Left lobe of liver (tissue), 2 donors: Measurements from ENCODE around the gene C19orf53. TPM values are rescaled to one million over a fixed set of nuclear protein-coding genes. Genes with fewer than 3 reads are reported as not detected.
"Not testable (repeated sequence)": the region's sequence is repeated elsewhere in the genome, so short reads cannot be mapped to it uniquely, and the experiment has no call there.

Experiments used
- ATAC-seq: fragments of 200-7000 bp; cut with Tn5 transposase; one replicate; pipeline ENCODE4 v1.9.1; 2020; ENCODE audit warnings: mild to moderate bottlenecking, moderate library complexity
- DNase-seq: peaks from one replicate; pipeline ENCODE4 v3.0.0-alpha.2; 2020; ENCODE audit warnings: low spot score
- total RNA-seq: library from RNA; stranded (reverse); gene quantifications from one replicate; pipeline ENCODE4 v1.2.1, GENCODE V29; 2021
- donor health status: DM: no; HTN: no; CAD: no; lungs with moderate emphysema.
- donor health status: DM: no; HTN: yes; CAD: no.

C19orf53 gene
- total RNA-seq, 1 donor from 2014 or later, result 35.6 TPM

DNA sequence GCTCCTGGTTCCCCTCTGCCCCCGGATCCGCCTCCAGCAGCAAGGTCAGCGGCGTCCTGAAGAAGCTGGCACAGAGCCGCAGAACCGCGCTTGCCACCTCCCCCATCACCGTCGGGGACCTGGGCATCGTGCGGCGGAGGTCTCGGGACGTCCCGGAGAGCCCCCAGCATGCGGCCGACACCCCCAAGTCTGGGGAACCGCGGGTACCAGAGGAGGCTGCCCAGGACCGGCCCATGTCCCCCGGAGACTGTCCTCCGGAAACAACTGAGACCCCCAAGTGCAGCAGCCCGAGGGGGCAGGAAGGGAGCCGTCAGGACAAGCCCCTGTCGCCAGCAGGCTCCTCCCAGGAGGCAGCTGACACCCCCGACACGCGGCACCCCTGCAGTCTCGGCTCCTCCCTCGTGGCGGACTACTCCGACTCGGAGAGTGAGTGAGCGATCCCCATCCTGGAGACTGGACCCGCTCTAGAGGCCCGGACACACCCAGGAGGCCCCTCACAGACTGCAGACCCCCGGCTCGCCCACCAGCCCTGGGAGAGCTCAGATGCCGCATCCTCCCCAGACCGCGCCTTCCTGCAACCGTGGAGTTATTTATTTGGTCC lies 11.5 kb upstream of the C19orf53 start:
- no peak for DNase-seq
- ATAC-seq, result no peak

DNA sequence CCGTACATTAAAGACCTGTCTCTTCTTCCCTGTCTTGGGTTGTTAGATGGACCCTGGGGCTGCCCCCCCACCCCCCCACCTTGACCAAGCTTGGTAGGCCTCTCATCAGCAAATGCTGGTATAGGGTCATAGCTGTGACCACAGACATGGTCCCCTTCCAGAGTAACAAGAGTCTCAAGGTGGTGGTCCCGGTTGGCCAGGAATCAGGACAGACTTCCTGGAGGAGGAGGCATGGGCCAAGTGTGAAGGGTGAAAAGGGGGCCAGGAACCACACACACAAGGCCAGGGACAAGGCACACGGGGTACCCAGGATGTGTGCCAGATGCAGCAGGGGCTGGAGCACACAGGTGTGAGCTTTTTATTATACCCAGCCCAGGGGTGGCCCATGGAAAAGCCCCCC lies 11.0 kb upstream of the C19orf53 start:
- no peak for DNase-seq
- no peak for ATAC-seq

DNA sequence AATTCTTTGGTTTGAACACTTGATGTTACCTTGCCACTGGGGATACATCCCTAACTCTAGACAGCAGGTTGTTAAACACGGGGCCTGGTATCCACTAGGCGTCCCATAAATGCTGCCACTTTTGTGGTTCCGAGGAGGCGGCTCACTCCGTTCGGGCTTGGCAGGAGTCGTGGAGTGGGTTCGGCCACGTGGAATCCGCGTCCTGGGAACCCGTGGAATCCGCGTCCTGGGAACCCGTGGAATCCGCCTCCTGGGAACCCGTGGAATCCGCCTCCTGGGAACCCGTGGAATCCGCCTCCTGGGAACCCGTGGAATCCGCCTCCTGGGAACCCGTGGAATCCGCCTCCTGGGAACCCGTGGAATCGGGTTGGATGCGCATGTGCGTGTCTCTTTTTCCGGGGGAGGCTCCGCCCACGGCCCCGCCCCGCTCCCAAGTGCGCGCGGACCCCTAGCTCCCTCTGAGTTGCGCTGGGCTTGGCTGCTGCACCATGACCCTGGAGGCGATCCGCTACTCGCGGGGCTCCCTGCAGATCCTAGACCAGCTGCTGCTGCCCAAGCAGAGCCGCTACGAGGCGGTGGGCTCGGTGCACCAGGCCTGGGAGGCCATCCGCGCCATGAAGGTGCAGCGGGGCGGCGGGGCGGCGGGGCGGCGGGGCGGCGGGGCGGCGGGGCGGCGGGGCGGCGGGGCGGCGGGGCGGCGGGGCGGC lies 10.0 kb upstream of the C19orf53 start, which contains the start of gene MRI1:
Gene MRI1, plus strand, starts transcription at position 422 of the 707 bp plus-strand sequence. Its CDS starts 67 bp downstream, at position 489.
- peak; percentile 92 for ATAC-seq
- DNase-seq, result peak; percentile 88

DNA sequence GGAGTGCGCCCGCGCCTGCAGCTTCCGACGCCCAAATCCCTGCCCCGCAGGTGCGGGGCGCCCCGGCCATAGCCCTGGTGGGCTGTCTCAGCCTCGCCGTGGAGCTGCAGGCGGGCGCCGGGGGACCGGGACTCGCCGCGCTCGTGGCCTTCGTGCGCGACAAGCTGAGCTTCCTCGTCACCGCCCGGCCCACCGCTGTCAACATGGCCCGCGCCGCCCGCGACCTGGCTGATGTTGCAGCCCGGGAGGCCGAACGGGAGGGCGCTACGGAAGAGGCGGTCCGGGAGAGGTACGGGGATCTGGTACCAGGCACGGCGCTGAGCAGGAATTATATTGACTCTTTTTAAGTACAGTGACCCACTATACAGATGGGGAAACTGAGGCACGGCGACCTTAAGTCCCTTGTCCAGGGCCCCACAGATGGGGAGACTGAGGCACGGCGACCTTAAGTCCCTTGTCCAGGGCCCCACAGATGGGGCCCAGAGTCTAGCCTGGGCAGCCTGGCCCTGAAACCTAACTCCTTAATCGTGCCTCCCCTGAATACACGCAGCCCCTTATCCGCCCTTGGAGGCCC lies 9.3 kb upstream of the C19orf53 start:
- ATAC-seq (peak; percentile 8), DNase-seq (no peak)

DNA sequence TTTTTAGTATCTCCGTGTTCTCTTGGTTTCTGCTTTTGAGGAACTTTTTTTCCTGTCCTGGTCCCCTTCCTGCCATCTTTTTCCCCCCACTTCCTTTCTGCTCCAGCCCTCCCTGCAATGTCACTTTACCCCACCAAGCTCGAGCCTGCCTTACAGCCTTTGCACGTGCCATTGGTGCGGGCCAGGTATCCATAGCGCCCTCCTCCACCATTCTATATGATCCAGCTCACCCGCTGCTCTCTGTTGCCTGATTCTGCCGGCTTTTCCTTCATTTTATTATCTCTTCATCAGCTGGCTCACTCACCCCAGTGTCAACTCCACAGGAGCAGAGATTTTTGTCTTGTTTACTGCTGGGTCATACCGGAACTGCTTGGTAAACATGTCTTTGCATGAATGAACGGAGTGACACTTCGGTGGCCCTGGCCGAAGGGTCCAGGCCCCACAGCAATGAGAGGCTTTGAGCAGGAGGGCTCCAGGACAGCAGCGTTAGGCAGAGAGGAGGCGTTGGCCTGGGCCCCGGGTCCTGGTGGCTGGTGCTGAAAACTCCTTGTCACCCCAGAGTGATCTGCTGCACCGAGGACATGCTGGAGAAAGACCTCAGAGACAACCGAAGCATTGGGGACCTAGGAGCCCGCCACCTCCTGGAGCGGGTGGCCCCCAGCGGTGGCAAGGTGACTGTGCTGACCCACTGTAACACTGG lies 8.7 kb upstream of the C19orf53 start:
- DNase-seq, result no peak

DNA sequence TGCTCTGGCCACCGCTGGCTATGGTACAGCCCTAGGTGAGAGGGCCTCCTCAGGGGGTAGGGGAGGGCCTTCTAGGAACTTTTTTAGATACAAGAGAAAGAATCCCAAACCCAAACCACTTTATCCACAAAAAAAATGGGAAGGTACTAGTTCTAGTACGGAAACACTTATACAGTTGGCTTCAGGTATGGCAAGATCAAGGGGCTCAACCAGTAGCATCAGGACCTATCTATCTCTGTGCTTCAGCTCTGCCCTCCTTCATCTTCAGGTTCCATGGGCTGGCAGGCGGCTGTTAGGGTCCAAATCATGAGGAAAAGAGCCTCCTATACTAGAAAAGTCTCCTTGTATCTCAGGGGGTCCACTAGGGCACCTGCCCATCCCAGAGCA lies 8.2 kb upstream of the C19orf53 start:
- no peak for ATAC-seq

More for the DNA sequence above, 8.7 kb upstream of the C19orf53 start:
- ATAC-seq, result no peak

DNA sequence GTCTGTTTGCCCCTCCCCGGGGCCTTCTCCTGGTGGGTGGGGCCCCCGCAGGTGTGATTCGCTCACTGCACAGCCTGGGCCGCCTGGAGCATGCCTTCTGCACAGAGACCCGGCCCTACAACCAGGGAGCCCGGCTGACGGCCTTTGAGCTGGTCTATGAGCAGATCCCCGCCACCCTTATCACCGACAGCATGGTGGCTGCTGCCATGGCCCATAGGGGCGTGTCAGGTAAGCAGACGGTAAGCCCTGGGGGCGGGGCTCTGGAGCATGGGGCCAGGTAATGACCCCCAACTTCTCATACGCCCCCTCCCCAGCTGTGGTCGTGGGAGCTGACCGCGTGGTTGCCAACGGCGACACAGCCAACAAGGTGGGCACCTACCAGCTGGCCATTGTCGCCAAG lies 5.7 kb upstream of the C19orf53 start:
- no peak for ATAC-seq
- DNase-seq, result no peak

More for the DNA sequence above, 8.2 kb upstream of the C19orf53 start:
- no peak for DNase-seq

DNA sequence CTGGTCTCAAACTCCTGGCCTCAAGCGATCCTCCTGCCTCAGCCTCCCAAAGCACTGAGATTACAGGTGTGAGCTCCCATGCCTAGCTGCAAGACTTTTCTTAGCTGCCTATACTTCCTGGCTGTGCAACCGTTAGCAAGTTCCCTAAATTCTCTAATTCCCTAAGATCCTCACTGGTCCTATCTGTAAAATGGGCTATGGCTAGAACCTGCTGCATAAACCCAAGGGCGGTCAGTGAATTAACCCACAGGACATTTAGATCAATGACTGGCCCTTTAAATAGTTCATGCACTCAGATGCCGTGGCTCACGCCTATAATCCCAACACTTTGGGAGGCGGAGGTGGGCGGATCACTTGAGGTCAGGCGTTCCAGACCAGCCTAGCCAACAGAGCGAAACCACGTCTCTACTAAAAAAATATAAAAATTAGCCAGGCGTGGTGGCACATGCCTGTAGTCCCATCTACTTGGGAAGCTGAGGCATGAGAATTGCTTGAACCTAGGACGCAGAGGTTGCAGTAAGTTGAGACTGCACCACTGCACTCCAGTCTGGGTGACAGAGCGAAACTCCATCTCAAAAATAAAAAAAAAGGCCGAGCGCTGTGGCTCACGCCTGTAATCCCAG lies 4.1 kb upstream of the C19orf53 start:
- ATAC-seq (no peak), DNase-seq (no peak)

DNA sequence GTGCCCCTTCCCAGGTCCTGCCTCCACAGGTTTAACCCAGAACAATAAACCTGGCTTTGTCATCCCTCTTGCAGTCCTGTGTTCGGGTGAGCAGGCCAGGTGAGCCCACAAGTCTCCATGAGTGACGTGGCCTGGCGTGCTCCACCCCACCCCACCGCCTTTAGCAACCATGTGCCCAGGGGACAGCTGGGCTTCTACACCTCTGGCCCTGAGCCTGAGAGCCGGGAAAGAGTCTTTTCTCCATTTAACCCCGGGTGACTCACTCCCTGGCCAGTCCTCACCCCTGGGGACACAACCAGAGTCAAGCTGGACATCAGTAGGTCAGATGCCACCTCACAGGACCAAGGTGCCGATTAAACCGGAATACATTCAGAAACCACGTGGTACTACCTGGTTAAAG lies 4.1 kb downstream of the C19orf53 start:
- ATAC-seq (no peak), DNase-seq (no peak)

DNA sequence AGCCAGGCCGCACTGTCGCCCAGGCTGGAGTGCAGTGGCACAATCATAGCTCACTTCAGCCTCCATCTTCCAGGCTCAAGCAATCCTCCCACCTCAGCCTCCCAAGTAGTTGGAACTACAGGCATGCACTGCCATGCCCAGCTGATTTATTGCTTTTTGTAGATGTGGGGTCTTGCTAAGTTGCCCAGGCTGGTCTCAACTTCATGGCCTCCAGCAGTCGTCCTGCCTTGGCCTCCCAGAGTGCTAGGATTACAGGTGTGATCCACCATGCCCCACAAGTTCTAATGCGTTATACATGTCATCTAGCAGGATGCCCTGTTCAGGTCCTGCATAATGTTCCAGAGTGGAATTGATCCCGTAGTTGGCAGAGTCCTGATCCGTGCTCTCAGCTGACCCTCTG lies 4.6 kb downstream of the C19orf53 start:
- ATAC-seq, result no peak

DNA sequence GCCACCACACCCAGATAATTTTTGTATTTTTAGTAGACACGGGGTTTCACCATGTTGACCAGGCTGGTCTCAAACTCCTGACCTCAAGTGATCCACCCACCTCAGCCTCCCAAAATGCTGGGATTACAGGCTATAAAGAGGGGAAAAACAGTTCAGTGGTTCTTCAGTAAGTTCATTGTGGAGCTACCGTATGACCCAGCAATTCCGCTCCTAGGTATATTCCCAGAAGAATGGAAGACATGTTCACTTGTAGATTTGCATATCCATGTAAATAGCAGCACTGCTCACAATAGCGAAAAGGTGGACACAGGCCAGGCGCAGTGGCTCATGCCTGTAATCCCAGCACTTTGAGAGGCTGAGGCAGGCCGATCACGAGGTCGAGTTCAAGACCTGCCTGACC lies 5.5 kb downstream of the C19orf53 start:
- not testable (repeated sequence) for DNase-seq, ATAC-seq

More for the DNA sequence above, 4.6 kb downstream of the C19orf53 start:
- no peak for DNase-seq

DNA sequence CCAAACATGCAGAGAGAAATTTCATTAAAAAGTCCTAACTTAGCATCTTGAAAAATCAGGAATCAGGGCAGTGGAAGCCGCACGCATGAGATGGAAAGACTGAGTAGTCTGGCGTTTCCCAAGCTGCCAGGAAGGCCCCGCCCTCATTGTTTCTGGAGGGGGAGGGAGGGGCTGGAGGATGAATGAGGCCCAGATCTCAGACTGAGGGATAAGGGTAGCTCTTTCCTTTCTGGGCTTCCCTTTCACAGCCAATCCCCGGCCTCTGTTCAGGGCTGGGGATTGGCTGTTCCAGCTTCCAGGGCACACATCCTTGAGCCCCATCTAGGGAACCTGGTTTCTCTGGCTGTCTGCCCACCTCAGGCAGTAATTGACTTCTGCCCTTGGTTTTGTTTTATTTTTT lies 7.3 kb downstream of the C19orf53 start:
- ATAC-seq (peak; percentile 59), DNase-seq (no peak)

DNA sequence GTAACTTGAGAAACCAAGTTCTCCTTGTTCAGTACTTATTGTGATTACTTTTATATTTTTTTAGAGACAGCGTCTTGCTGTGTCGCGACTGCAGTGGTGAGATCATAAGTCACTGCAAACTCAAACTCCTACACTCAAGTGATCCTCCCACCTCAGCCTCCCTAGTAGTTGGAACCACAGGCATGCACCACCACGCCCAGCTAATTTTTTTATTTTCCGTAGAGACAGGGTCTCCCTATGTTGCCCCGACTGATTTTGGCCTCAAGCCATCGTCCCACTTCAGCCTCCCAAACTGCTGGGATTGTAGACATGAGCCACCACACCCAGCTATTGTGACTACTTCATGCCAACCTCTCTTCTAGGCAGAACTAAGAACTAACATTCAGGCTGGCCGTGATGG lies 8.3 kb downstream of the C19orf53 start:
- no peak for ATAC-seq
- no peak for DNase-seq

DNA sequence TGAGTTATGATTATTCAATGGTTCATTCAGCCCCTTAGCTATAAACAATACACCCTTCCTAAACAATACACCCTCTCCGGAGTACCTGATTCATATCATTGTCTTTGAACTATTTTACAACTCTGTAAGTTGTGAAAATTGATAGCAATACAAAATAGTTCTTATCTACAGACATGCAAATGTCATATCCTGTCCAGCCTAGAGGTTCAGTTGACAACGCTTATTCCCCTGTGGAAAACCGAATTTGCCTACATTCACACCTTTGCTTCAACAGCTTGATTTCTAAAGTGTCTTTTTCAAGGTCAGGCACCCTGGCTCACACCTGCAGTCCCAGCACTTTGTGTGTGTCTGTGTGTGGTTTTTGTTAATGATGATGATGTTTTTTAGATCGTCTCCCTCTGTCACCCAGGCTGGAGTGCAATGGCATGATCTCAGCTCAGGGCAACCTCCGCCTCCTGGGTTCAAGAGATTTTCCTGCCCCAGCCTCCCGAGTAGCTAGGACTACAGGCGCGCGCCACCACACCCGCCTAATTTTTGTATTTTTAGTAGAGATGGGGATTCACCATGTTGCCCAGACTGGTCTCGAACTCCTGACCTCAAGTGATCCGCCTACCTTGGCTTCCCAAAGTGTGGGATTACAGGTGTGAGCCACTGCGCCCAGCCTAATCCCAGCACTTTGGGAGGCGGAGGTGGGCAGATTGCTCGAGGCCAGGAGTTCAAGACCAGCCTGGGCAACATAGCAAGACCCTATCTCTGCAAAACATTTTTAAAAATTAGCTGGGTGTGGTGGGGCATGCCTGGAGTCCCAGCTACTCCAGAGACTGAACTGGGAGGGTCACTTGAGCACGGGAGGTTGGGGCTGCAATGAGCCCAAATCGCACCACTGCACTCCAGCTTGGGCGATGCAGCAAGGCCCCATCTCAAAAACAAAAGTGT lies 9.6 kb downstream of the C19orf53 start:
- ATAC-seq, result no peak
- no peak for DNase-seq

DNA sequence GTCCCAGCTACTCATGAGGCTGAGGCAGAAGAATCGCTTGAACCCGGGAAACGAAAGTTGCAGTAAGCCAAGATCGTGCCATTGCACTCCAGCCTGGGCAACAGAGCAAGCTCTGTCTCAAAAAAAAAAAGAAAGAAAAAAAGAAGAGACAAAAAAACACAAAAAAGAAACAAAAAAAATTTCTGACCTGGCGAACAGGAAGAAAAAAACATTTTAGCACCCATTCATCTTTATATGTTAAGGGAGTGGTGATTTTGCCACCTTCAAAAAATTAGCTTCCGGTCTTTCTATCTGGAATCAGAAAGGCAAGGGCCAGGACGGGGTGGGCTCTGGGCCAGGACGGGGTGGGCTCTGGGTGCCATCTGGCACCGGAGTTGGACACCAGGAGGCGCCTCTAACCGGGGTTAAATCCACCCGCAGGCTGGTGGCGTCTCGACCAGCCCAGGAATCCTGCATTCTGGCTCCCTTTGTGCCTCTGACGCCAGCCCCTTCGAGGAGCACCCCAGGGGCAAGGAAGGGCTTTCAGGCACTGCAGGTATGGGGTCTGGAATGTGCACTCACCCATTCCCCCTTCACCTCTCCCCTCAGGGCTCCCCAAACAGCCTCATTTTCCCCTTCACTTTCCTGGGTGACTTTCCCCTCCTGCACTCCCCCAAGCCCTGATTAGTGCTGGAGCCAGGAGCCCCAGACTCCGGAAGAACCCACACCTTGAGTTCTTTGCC lies 10.6 kb downstream of the C19orf53 start:
- ATAC-seq, result peak; percentile 88
- DNase-seq, result peak; percentile 69

DNA sequence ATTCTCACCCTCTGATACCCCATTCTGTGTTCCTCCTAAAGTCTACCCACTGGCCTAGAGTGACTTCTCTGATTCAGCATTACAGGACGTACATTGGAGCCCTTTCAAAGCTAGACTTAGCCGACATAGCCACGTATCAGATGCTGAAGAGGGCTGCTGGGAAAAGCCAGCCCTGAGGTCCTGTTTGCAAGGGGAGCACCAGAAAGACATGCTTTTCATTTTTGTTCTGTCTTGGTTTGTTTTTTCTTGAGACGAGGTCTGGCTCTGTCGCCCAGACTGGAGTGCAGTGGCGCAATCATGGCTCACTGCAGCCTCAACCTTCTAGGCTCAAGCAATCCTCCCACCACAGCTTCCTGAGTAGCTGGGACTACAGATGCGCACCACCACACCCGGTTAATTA lies 14.7 kb downstream of the C19orf53 start:
- ATAC-seq, result no peak

DNA sequence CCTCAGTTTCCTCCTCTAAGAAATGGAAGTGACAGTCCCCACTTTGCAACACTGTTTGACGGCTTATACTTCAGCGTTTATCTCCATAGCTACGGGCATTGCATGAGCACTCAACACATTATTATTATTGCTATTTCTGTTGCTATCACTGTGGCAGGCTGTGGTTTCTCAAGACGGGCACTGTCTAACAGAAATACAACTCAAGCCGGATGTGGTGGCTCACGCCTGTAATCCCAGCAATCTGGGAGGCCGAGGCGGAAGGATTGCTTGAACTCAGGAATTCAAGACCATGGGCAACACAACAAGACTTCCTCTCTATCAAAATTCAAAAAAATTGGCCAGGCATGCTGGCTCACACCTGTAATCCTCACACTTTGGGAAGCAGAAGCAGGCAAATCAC lies 16.1 kb downstream of the C19orf53 start:
- no peak for DNase-seq
- ATAC-seq, result no peak

More for the DNA sequence above, 14.7 kb downstream of the C19orf53 start:
- no peak for DNase-seq

DNA sequence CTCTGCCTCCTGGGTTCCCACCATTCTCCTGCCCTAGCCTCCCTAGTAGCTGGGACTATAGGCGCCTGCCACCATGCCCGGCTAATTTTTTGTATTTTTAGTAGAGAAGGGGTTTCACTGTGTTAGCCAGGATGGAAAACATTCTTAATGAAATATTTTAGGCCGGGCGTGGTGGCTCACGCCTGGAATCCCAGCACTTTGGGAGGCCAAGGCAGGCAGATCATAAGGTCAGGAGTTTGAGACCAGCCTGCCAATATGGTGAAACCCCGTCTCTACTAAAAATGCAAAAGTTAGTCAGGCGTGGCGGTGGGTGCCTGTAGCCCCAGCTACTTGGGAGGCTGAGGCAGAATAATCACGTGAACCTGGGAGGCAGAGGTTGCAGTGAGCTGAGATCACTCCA lies 19.1 kb downstream of the C19orf53 start:
- not testable (repeated sequence) for ATAC-seq, DNase-seq

DNA sequence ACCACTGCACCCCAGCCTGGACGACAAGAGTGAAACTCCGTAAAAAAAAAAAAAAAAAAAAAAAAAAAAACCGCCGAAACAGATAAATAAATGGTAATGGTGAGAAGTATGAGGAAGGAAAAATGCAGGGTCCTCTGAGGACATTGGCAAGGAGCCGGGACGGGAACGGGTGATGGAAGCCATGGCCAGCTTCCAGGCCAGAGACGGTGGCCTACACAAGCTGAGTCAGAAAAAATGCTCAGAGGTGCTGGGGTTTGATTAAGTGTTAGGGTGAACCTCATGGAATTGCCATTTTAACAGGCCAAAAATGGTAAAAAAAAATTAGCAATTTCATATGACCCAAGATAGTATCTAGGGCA lies 20.1 kb downstream of the C19orf53 start:
- DNase-seq (peak; percentile 68), ATAC-seq (peak; percentile 4)
